Measurements from ENCODE around the gene AOC2.

DNA sequence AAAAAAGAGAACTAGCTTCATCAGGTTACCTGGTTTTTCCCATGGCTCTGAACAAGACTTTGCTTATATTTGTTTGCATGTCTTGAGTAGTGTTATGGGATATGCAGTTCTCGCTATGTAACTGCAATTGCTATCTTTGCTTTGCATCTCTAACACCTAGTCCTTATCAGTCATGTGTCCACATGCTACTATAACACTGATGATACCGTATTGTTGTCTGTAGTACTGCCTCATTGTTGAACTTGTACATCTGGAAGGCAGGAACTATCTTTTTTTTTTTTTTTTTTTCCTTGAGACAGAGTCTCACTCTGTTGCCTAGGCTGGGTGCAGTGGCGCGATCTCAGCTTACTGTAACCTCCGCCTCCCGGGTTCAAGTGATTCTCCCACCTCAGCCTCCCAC lies 8.6 kb upstream of the AOC2 start:
- TF ChIP-seq, protein P1, sequence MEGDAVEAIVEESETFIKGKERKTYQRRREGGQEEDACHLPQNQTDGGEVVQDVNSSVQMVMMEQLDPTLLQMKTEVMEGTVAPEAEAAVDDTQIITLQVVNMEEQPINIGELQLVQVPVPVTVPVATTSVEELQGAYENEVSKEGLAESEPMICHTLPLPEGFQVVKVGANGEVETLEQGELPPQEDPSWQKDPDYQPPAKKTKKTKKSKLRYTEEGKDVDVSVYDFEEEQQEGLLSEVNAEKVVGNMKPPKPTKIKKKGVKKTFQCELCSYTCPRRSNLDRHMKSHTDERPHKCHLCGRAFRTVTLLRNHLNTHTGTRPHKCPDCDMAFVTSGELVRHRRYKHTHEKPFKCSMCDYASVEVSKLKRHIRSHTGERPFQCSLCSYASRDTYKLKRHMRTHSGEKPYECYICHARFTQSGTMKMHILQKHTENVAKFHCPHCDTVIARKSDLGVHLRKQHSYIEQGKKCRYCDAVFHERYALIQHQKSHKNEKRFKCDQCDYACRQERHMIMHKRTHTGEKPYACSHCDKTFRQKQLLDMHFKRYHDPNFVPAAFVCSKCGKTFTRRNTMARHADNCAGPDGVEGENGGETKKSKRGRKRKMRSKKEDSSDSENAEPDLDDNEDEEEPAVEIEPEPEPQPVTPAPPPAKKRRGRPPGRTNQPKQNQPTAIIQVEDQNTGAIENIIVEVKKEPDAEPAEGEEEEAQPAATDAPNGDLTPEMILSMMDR (conservative IDR thresholded peaks at IDR 0.05 in 1 of 2, IDR thresholded peaks at IDR 0.05 in 1 of 2; ENCODE audit: low read depth in 1 of 2, low read length in 2 of 2): no peak
- TF ChIP-seq EZH2 (IDR thresholded peaks at IDR 0.05; ENCODE audit: low read length, missing control alignments): no peak

Measured in fibroblast of lung (primary cell).